Ovary (tissue), 9 donors: ENCODE measurements around the gene LRFN4. TPM values are rescaled to one million over a fixed set of nuclear protein-coding genes. Genes with fewer than 3 reads are reported as not detected.

Source experiments
- DNase-seq, 5 donors: peaks; one replicate each; pipeline ENCODE4 v3.0.0-alpha.2; 2019 to 2020
- H3K27ac ChIP-seq, 2 donors: fragments of 200-600 bp; one replicate each; pipeline versions ENCODE4 v1.5.1 to v1.8.0; 2019 to 2022
- H3K27me3 ChIP-seq: fragments of 200-600 bp; one replicate; pipeline ENCODE4 v1.8.0; 2022
- H3K36me3 ChIP-seq: fragments of 200-600 bp; sonication (generic); one replicate; pipeline ENCODE4 v1.5.1; 2019
- H3K4me1 ChIP-seq: one replicate; pipeline ENCODE4 v1.8.1; 2013; ENCODE audit warnings: mild to moderate bottlenecking, moderate library complexity; ENCODE audit not compliant: insufficient read depth
- H3K4me3 ChIP-seq: fragments of 200-600 bp; sonication (generic); one replicate; pipeline ENCODE4 v1.5.1; 2017
- H3K9me3 ChIP-seq, 2 donors: fragments of 200-600 bp in 1 of 2; sonication (generic) in 1 of 2; one replicate each; pipeline versions ENCODE4 v1.5.1 to v1.8.1; 2013 to 2019; ENCODE audit warnings: mild to moderate bottlenecking in 1 of 2, moderate library complexity in 1 of 2
- EP300 ChIP-seq: sonication (generic); formaldehyde crosslinking; IDR thresholded peaks from one replicate; pipeline ENCODE4 v1.6.1; 2017; ENCODE audit warnings: antibody characterized with exemption
- POLR2A ChIP-seq: fragments of 450-650 bp; IDR thresholded peaks from one replicate; pipeline ENCODE4 v1.6.1; 2017; ENCODE audit warnings: antibody characterized with exemption, mild to moderate bottlenecking, moderate library complexity
- WGBS, 3 donors: extraction: QIAGEN DNeasy Blood & Tissue Kit in 1 of 3; methylation state at CpG; one replicate each; pipeline versions ENCODE4 v1.1.5 to v1.1.7; 2013 to 2017; 5-methylcytosine and 5-hydroxymethylcytosine counted together
- intact Hi-C, 4 donors: fragments of 100-400 bp; cut with DNase I; formaldehyde crosslinking; loops; one replicate each; pipeline versions ENCODE4 v1.11.0 to v1.15.1; 2022 to 2023
- polyA plus RNA-seq, 2 donors: library from polyadenylated mRNA; stranded (reverse); fragments of 200-250 nt in 1 of 2; fragments of 350-450 nt in 1 of 2; fragmentation: Illumina TruSeq in 1 of 2; extraction: RNeasy Lipid Tissue Mini Kit (QIAGEN cat#74804) in 1 of 2; gene quantifications; one replicate each; pipeline ENCODE4 v1.2.3, GENCODE V29; 2013 to 2014
- total RNA-seq, 7 donors: library from RNA; depleted of rRNA in 2 of 7; stranded (reverse); fragments of >200 nt in 2 of 7; fragmentation: NEBNext Ultra II Directional in 3 of 7; extraction: Animal tissue kit (Norgen Biotek cat#: 25700) in 3 of 7; gene quantifications; one replicate each; pipeline versions ENCODE4 v1.1.0 to v1.2.4, GENCODE V29; 2016 to 2023
- TF ChIP-seq, protein P1 (sequence below), 3 donors: fragments of 450-650 bp in 2 of 3; fragments of 200-600 bp in 1 of 3; IDR thresholded peaks; one replicate each; pipeline versions ENCODE4 v1.5.1 to v1.8.0; 2016 to 2022; ENCODE audit warnings: antibody characterized with exemption in 3 of 3, mild to moderate bottlenecking in 1 of 3
- donor health status: DM: no; HTN: no; CAD: no; lungs with moderate emphysema.
- donor health status: DM: no; HTN: no; CAD: no.
- donor health status: Bipolar disorder and iron deficiency.
- donor health status: DM: yes; HTN: yes; CAD: no.
- donor health status: DM: no; HTN: no; CAD: no.
- donor health status: DM: yes; HTN: yes; CAD: no.

Gene LRFN4
- total and polyA plus RNA-seq, 9 donors, result 1.3 to 18.1 (median 9.3) TPM; not detected in 1

DNA sequence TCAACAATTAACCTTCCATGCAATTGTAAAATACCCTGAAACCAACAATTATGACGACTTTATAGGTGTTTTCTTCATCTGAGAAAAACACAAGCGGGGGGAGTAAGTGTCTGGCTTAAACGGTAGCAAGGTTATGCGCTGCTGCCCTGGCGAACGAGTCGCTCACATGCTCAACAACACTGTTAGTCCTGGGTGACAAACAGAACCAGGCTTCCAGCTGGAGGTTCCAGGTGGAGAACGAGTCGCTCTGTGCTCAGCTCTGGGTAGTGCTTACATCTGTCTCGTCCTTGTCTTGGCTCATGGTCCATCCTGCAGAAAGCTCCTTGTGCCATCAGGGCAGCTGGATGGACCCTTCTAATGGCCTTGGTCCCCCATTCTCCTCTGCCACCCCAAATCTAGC lies 53.2 kb downstream of the LRFN4 start:
- Histone ChIP-seq H3K27ac (no peak overlapping the region), H3K4me1 (peaks cover 20% of the 10 kb centered on the region), H3K36me3 (no peaks in the 10 kb centered on the region), H3K4me3 (no peak overlapping the region), H3K27me3 (no peaks in the 10 kb centered on the region), H3K9me3 (no peaks in the 10 kb centered on the region)
- TF ChIP-seq, protein P1, sequence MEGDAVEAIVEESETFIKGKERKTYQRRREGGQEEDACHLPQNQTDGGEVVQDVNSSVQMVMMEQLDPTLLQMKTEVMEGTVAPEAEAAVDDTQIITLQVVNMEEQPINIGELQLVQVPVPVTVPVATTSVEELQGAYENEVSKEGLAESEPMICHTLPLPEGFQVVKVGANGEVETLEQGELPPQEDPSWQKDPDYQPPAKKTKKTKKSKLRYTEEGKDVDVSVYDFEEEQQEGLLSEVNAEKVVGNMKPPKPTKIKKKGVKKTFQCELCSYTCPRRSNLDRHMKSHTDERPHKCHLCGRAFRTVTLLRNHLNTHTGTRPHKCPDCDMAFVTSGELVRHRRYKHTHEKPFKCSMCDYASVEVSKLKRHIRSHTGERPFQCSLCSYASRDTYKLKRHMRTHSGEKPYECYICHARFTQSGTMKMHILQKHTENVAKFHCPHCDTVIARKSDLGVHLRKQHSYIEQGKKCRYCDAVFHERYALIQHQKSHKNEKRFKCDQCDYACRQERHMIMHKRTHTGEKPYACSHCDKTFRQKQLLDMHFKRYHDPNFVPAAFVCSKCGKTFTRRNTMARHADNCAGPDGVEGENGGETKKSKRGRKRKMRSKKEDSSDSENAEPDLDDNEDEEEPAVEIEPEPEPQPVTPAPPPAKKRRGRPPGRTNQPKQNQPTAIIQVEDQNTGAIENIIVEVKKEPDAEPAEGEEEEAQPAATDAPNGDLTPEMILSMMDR (IDR thresholded peaks at IDR 0.05), result no peak
- TF ChIP-seq POLR2A (no peak), EP300 (no peak)
- 87 to 91% (median 91%) methylated on average over 10 of the region's 10 CpGs for WGBS, 3 donors
- intact Hi-C loops, result no loop called here
- DNase-seq, result no peak

Other genes with a start within 250 kb of the LRFN4 start
- gene RBM14, start 240.4 kb upstream of the LRFN4 start, total RNA-seq, result 10 to 100 TPM; 36.5 to 89.6 (median 71.9) TPM
- gene RBM14, start 240.4 kb upstream of the LRFN4 start, polyA plus RNA-seq, result 10 to 100 TPM; 28.9 to 35.4 TPM
- 100 to 1,000 TPM in 5 of 7 donors, 10 to 100 TPM in 2; 64.0 to 142 (median 121) TPM for gene RBM4, start 218.4 kb upstream of the LRFN4 start, total RNA-seq
- gene RBM4, start 218.4 kb upstream of the LRFN4 start, polyA plus RNA-seq, result 100 to 1,000 TPM; 117 to 177 TPM
- 10 to 100 TPM; 16.1 to 34.4 (median 27.6) TPM for gene RBM4B, start 179.2 kb upstream of the LRFN4 start, total RNA-seq
- 10 to 100 TPM; 33.8 to 46.2 TPM for gene RBM4B, start 179.2 kb upstream of the LRFN4 start, polyA plus RNA-seq
- 10 to 100 TPM in 3 of 7 donors, 1 to 10 TPM in 4; 1.5 to 26.9 (median 8.8) TPM for gene SPTBN2, start 127.8 kb upstream of the LRFN4 start, total RNA-seq
- gene SPTBN2, start 127.8 kb upstream of the LRFN4 start, polyA plus RNA-seq, result 1 to 10 TPM; 1.4 to 1.9 TPM
- 10 to 100 TPM; 13.8 to 31.1 (median 18.2) TPM for gene RCE1, start 13.6 kb upstream of the LRFN4 start, total RNA-seq
- gene RCE1, start 13.6 kb upstream of the LRFN4 start, polyA plus RNA-seq, result 10 to 100 TPM in 1 of 2 donors, 1 to 10 TPM in 1; 7.0 to 14.6 TPM
- 10 to 100 TPM in 5 of 7 donors, 1 to 10 TPM in 2; 7.5 to 27.5 (median 17.1) TPM for gene PC, start 101.3 kb downstream of the LRFN4 start, total RNA-seq
- 10 to 100 TPM in 1 of 2 donors, 1 to 10 TPM in 1; 4.2 to 14.7 TPM for gene PC, start 101.3 kb downstream of the LRFN4 start, polyA plus RNA-seq
- 1 to 10 TPM in 1 of 7 donors, not detected in 6; 2.6 TPM for gene C11orf86, start 118.2 kb downstream of the LRFN4 start, total RNA-seq
- not detected for gene C11orf86, start 118.2 kb downstream of the LRFN4 start, polyA plus RNA-seq
- gene SYT12, start 166.1 kb downstream of the LRFN4 start, total RNA-seq, result 1 to 10 TPM in 3 of 7 donors, under 1 TPM in 2, not detected in 2; 0.12 to 6.0 (median 1.2) TPM
- gene SYT12, start 166.1 kb downstream of the LRFN4 start, polyA plus RNA-seq, result under 1 TPM; 0.05 to 0.10 TPM
- gene RHOD, start 199.8 kb downstream of the LRFN4 start, total RNA-seq, result 10 to 100 TPM in 5 of 7 donors, 1 to 10 TPM in 2; 8.7 to 24.9 (median 12.8) TPM
- 10 to 100 TPM in 1 of 2 donors, 1 to 10 TPM in 1; 5.5 to 16.1 TPM for gene RHOD, start 199.8 kb downstream of the LRFN4 start, polyA plus RNA-seq